Caki2 (cell line): ENCODE results near the gene STK17B. TPM values are rescaled to one million over a fixed set of nuclear protein-coding genes. Genes with fewer than 3 reads are reported as not detected.
"Not testable (repeated sequence)": the region's sequence is repeated elsewhere in the genome, so short reads cannot be mapped to it uniquely, and the experiment has no call there.

Source experiments
- DNase-seq: peaks from one replicate; pipeline ENCODE4 v3.0.0-alpha.2; 2015; ENCODE audit warnings: low read depth
- in situ Hi-C: cut with HindIII; loops from 2 replicates; pipeline ENCODE4 v1.10.0; 2016; ENCODE audit warnings: low sequenced_read_pairs, low pct_unique_long_range_greater_than_20kb, mixed read lengths
- total RNA-seq: library from RNA; depleted of rRNA; stranded (reverse); fragments of >200 nt; shearing (Covaris generic); gene quantifications from 2 replicates; pipeline ENCODE4 v1.2.3, GENCODE V29; 2014; ENCODE audit warnings: low replicate concordance

The STK17B gene
- total RNA-seq, 1 experiment from 2014 or later = 12.2 TPM

DNA sequence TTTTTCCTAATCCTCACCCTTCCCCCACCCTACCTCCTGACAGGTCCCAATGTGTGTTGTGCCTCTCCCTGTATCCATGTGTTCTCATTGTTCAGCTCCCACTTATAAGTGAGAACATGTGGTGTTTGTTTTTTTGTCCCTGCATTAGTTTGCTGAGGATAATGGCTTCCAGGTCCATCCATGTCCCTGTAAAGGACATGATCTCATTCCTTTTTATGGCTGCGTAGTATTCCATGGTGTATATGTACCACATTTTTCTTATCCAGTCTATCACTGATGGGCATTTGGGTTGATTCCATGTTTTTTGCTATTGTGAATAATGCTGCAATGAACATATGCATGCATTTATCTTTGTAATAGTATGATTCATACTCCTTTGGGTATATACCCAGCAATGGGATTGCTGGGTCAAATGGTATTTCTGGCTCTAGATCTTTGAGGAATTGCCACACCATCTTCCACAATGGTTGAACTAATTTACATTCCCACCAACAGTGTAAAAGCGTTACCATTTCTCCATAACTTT lies 15.9 kb upstream of the STK17B start:
- DNase-seq, in situ Hi-C loops: not testable (repeated sequence)

DNA sequence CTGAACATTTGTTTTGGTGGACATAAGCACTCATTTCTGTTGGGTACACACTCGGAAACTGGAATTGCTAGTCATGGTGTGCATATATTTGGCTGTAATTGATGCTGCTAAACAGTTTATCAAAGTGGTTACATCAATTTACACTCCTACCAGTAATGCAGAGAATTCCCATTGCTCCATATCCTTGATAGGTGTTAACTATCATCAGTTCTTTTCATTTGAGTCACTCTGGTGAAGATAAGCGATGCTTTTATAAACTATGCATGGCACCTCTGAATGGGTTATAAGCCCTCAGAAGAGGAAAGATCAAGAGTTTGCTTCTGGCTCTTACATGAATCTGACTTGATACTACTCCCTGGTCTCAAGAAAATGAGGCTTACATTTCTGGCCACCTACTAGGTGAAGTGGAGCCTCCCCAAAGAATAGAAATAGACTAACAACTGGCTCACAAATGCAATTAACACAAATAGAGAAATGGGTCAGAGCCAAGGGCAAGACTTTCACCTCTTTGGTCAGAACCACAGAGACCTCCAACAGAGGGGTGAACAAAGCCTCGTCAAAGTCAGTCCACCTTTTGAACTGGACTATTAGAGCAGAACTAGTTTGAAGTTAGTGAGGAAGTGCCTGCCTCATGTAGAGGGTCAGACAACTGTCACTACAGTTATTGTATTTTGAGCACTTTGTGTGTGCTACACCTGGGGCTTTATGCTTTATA lies 15.0 kb upstream of the STK17B start:
- in situ Hi-C loops = no loop called here
- no peak for DNase-seq

DNA sequence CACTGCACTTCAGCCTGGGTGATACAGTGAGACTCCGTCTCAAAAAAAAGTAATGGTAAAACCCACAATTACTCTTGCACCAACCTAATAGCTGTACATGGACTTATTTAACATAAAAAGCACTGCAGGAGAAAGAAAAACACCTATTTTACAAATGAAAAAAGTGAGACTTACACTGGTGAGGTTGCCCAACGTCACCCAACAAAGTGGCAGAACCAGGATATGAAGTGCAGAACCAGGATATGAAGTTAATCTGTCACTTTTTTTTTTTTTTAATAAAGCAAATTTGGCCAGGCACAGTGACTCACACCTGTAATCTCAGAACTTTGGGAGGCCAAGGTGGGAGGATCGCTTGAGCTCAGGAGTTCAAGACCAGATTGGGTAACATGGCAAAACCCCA lies 13.5 kb upstream of the STK17B start:
- no peak for DNase-seq
- in situ Hi-C loops = no loop called here

DNA sequence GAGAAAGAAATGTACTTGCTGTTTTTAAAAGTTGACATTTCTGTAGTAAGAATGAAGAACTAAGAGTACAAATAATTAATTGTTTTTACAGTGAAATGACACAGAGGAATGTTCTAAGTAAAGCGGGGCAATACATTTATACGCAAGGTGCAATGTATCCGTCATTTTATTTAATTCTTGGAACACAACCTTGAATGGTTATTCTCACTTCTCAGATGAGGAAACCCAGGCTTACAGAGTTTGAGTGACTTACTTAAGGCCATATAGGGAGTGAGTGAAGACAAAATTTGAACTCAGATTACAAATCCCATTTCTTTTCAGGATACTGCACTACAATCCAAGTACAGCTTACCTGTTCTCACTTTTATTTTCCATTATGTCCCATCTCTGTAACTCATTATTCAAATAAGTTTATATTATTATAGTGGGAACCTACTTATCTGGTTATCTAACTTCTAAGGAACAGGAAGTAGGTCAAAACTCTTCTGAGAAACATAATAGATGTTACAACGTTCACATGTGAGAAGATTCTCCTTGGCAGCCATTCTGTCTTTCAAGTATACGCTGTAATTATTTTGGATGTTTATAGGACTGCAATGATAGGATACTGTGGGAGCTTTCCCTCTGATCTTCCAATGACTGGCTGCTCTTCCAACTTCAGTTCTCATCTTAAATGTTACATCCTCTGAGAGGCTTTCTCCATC lies 12.3 kb upstream of the STK17B start:
- no peak for DNase-seq
- in situ Hi-C loops = no loop called here

DNA sequence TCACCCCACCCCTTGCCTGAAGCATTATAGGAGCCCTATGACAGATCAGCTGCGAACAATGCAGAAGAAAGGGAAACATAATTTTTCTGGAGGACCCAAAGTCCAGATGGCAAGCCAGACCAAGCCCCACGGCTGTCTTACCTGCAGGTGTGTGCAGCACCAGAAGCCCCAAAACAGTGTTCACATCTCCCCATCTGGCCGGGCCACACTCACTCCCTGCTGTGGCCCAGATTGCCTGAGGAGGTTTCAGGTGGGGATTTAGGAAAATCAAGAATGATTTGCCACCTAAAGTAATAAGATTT lies 11.7 kb upstream of the STK17B start:
- in situ Hi-C loops = no loop called here
- DNase-seq = no peak

DNA sequence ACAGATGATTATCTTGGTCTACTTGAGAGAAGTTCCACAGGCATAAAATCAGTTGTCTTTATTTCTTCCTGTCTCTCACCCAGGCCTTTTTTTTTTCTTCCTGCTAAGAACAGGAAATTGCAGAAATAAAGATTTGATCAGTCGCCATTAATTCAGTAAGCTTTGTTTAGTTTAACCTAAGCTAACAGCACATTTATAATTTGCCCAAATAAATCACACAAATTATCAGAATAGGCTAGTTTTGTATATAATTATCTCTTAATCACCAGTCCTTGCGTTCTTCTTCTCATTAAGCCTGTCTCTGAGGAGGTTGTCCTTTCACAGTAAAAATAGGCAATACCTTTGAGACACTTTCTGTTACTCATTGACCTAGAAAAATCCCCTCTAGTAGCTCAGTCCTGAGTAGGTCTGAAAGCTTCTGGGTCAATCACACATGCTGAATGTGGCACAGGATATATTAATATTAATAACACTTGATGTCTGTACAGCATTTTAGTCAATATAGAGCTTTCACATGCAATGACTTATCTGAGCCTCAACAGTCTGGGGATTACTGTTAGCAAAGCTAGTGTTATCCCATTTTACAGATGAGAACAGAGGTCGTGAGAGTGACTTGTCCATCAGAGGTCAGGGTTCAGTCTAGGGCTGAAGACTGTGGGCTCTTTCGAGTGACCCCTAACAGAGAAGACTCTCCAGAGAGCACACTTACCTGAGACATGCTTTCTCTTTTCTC lies 11.2 kb upstream of the STK17B start:
- DNase-seq = no peak
- in situ Hi-C loops = no loop called here

DNA sequence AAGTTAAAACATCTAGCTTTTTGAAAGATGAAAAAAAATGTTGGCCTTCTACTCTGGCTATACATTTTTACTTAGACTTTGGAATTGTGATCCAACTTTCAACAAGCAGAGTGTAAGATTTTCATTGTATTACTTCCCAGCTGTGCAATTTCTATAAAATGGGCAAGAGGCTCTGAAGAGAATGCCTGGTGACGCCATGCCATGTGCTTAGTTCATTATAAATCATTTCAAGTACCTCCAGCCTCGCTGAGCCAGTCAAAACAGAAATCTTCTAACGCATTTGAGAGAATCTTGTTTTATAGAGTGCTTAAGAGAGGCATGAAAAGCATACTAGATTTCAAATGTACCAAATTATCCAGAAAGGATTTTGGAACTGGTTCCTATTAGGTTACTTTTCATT lies 10.1 kb upstream of the STK17B start:
- no peak for DNase-seq
- in situ Hi-C loops = no loop called here

DNA sequence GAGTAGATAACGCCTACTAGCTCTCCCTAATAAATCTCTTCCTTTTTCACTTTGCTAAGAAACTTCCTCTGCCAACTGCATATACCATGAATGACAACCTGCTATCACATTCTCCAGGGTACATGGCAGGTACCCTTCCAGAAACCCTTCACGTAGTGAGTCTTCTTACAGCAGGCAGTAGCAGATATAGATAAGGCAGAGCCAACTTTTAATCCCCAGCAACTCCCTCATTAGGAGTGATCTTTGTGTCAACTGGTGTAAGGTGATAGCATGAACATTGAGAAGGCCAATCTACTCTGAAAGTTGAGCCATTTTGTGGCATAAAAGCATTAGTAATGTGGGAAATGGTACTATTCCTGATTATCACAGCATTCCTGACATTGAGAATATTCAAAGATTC lies 5.7 kb upstream of the STK17B start:
- in situ Hi-C loops = no loop called here
- no peak for DNase-seq

DNA sequence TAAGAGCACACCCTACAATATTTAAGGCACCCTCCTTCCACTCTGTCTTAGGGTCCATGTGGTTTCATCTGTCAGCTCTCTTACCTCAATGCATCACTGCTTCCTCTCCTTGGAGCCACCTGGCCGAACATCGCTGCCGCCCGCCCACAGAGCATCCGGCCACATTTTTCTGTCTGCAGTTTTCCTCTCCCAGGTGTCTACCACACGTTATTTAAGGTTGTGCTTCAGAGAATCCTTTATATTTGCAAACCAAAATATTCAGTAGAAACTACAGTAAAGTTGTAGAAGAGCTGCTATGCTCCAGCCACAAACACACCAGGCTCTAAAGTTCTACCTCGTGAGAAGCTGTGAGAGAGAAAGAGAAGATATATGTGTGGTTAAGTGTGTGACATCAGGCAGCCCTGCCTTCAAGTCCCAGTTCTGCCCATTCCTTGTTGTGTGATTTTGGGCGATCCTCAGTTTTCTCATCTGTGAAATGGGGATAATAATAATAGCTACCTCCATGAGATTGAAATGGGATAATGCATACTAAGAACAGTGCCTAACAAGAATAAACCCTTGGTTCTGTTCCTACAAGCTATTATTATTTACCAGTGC lies 4.9 kb upstream of the STK17B start:
- DNase-seq = no peak
- in situ Hi-C loops = no loop called here

DNA sequence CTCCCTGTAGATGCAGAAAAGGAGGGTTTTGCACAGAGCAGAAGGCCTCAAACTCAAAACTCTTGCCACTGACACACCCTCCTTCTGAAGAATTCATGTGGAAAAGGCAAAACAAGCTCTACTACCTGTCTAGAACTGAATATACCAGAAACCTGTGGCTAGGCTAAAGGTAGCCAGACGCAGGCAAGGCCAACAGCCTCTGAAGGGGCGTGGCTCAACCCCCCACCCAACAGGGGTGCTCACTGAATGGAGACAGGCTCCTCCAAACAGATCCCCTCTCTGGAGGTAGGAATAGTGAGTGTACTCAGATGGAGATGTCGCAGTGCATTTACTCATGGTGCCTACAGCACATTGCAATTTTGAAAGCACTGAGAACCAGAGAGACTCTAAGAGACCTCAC lies 3.0 kb upstream of the STK17B start:
- no peak for DNase-seq
- in situ Hi-C loops = no loop called here

DNA sequence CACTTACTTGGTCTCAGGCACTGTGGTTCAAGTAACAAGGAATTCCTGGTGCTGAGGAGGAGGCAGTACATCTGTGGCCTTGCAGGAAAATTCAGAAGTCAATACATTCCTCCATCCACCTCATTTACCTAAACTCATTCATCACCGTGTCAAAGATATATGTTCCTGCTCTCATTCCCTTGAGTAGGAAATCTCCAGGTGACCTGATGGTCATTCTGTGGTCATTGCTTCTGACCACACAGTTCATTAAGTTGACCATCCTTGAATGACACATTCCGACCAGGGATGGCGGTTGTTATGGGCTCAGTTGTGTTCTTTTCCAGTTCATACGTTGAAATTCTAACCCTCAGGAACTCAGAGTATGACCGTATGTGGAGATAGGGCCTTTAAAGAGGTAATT lies 2.1 kb upstream of the STK17B start:
- in situ Hi-C loops = no loop called here
- peak; percentile 73 for DNase-seq

DNA sequence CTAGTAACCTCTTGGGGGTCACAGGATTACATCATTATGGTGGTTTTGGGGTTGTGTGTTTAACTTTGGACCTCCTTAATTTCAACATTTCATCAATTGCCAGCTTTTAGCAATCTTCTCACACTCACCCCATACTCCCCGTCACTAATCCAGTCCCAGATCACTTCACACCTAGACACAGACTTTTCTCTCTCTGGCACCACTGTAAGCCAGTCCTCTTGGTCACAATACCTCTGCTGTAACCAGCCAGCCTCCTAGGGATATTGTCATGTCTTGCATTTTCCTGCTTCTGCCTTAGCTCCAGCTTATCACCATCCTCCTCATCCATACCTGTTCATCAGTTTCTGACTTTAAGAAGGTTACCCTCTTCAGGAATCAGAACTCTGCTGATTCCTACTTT lies 1.6 kb upstream of the STK17B start:
- no peak for DNase-seq
- in situ Hi-C loops = no loop called here

DNA sequence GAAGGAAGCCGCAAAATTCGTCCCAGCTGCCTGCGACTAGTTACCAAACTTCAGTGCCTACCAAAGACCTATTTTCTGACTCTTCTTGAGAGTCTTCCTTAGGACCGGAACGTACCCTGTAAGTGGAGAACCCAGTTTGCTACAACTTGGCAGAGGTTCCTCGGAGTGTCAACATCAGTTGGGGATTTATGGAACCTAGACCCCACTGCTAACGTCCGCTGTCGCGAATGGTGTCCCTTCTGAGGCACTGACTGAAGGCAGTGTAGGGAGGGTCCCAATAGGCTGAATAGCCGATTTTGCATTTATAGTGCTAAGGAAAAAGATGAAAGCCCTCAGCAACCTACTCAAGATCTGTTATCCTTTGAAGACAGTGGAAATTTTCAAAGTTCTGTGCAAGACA lies 568 bp upstream of the STK17B start:
- in situ Hi-C loops = no loop called here

DNA sequence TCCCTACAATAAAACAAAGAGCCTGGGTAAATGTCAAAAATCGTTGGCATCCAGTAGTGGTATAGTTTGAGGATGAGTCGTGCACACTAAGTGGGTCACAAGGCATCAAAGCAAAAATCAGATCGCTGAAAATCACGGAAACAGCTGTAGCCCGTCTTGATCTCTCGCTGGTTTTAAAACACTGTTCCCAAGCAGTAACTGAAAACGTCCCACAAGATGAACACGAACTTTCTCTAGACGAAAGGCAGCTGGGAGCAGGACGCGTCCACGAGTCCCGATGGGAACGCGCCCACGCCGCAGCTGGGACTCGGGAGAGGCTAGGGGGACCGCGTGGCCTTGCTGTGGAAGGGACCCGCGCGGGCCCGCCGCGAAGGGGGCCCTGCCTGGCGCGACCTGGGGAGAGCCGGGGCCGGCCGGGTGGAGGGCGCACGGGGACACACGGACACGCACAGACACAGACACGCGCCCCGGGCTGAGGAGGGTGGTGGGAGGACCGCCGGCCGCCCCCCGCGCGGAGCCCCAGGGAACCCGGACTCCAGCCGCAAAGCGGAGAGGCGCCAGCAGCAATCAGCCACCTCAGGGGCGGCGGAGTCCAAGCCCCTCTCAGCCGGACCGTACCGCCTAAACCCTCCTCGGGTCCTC lies 651 bp downstream of the STK17B start:
- in situ Hi-C loops = no loop called here
- DNase-seq = no peak

More for the DNA sequence above, 568 bp upstream of the STK17B start:
- DNase-seq = no peak

DNA sequence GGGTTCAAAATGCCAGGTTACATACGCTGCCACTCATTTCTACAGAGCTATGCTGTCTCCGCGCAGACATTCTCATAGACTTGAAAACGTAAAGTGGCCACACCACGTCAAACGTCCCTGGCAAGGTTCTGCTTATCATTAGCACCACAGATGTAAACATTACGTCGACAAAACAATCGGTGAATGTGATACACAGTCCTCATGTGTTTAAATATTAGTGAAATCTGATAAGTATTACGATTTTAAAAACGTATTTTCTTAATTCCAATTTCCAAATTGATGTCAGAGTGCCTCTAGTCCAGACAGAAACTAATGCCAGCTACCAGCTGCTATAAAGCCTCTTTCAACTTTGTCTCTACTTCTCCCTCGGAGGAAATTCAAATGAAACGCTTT lies 1.2 kb downstream of the STK17B start:
- in situ Hi-C loops = no loop called here
- peak; percentile 76 for DNase-seq

DNA sequence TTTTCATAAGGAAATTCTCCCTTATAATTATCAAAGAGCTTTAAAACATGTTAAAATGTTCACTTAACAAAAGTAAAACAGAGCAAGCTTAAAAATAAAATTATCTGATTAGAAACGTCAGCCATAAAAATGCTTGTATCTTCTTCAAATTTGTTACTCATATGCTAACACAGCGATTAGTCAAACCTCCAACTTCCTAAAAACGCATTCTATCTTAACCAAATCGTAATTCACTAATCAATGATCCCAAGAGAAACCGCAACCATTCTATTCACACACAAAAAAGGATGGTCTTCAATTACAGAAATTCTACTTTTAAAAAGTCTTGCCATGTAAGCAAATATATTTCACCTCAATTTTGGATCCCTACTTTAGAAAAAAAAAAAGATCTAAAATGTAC lies 1.9 kb downstream of the STK17B start:
- in situ Hi-C loops = no loop called here
- DNase-seq = peak; percentile 26

DNA sequence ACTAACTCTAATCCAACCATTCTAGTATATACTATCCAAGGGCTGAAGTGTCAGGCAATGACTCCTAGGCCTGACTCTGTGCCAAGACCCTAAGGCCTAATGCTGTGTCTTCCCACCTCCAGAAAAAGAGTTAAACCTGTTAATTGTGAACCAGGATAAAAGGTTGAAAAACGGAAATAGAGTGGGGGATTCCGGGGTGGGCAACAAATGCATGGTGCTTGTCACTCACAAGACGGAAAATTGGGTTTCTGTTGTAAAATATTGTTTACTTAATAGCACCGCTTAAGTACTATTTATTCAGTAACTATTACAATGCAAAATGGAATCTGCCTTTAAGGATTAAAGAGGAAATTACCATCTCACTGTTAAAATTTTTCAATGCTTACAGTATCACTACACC lies 3.2 kb downstream of the STK17B start:
- in situ Hi-C loops = no loop called here
- peak; percentile 49 for DNase-seq

DNA sequence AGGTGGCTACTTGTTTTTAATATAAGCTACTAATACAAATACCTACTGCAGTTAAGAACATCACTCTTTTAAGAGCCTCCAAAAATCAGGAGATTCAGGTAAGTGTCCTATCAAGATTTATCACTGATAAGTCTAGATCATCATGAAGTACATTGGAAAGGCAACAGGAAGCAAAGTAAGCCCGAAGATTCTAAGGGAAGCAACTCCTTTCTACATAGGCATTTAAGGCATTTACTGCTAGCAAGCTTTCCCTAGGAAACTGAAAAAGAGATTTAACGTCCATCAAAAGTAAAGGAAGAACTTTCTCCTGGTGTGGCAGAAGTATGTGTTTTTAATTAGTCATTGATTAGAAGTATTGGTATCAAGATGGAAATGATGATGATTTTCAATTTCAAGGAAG lies 3.7 kb downstream of the STK17B start:
- in situ Hi-C loops = no loop called here
- DNase-seq = peak; percentile 31

DNA sequence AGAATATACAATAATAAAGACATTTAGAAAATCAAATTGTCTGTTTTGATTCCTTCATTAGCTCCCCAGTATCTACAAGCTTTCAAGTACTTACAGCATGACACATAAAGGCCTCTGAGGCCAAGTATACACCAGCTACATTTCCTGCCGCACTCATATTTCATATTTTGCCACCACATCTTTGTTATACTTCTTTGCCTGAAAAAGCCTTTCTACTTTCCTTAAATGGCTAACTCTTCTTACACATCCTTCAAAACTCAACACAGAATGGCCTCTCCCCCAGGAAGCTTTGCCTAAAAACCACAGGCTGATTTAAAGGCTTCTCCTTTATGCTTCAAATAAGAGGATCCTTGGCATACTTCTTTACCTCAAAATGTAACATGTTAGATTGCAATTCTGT lies 4.5 kb downstream of the STK17B start:
- in situ Hi-C loops = no loop called here
- peak; percentile 45 for DNase-seq
